Colon (tissue), 2 donors: Measurements from ENCODE around the gene HDAC10.

Experiments used
- FAIRE-seq: peaks from 2 replicates; lab custom pipeline; 2012; peaks lifted over from hg19 to GRCh38; lab: Jason Lieb, UNC
- donor health status: control.
- donor health status: control.

The HDAC10 gene

GRCh38 chr22:50250555-50251476 is at the start of gene HDAC10:
Gene HDAC10 (minus strand): TSS chr22:50251265. CDS start chr22:50251032, 233 bp downstream.
- FAIRE-seq: no peak

GRCh38 chr22:50300620-50301257 is 49.7 kb upstream of the HDAC10 start:
- no peak for FAIRE-seq

- no peak for FAIRE-seq
Measured at GRCh38 chr22:50299785-50300619, 48.9 kb upstream of the HDAC10 start.

- FAIRE-seq: no peak
Measured at GRCh38 chr22:50298937-50299784, 48.1 kb upstream of the HDAC10 start.

- FAIRE-seq: no peak
Measured at GRCh38 chr22:50298266-50298637, 47.2 kb upstream of the HDAC10 start.

GRCh38 chr22:50297510-50298265 is 46.6 kb upstream of the HDAC10 start:
- no peak for FAIRE-seq

GRCh38 chr22:50296658-50297490 is 45.8 kb upstream of the HDAC10 start:
- no peak for FAIRE-seq

- no peak for FAIRE-seq
Measured at GRCh38 chr22:50294319-50294656, 43.2 kb upstream of the HDAC10 start.

- no peak for FAIRE-seq
Measured at GRCh38 chr22:50293441-50294318, 42.6 kb upstream of the HDAC10 start.

GRCh38 chr22:50292643-50293440 is 41.8 kb upstream of the HDAC10 start:
- no peak for FAIRE-seq

GRCh38 chr22:50289942-50290630 is 39.0 kb upstream of the HDAC10 start:
- FAIRE-seq: no peak

GRCh38 chr22:50289151-50289941 is 38.3 kb upstream of the HDAC10 start:
- no peak for FAIRE-seq

GRCh38 chr22:50287731-50288130 is 36.7 kb upstream of the HDAC10 start:
- no peak for FAIRE-seq

GRCh38 chr22:50286701-50287318 is 35.7 kb upstream of the HDAC10 start:
- FAIRE-seq: no peak

GRCh38 chr22:50286275-50286674 is 35.2 kb upstream of the HDAC10 start:
- FAIRE-seq: no peak

- no peak for FAIRE-seq
Measured at GRCh38 chr22:50285568-50286229, 34.6 kb upstream of the HDAC10 start.
